NCI-H526 (cell line): Measurements from ENCODE around the gene GAL3ST1.
"Not testable (repeated sequence)": the region's sequence is repeated elsewhere in the genome, so short reads cannot be mapped to it uniquely, and the experiment has no call there.

Experiments
- DNase-seq, 2 experiments: peaks; one replicate each; lab custom pipeline; 2025; lab: John Stamatoyannopoulos, UW

GAL3ST1 gene

DNA sequence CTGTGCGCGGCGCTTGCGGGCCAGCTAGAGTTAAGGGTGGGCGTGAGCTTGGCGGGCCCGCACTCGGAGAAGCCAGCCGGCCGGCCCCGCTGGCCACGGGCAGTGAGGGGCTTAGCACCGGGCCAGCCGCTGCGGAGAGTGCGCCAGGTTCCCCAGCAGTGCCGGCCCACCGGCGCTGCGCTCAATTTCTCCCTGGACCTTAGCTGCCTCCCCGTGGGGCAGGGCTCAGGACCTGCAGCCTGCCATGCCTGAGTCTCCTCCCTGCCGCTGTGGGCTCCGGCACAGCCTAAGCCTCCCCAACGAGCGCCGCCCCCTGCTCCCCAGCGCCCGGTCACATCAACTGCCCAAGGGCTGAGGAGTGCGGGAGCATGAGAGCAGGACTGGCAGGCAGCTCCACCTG, 22.4 kb upstream of the GAL3ST1 start:
- DNase-seq: no peak

- no peak for DNase-seq
These were observed 21.7 kb upstream of the GAL3ST1 start for GRCh38 chr22:30596199-30596598.

DNA sequence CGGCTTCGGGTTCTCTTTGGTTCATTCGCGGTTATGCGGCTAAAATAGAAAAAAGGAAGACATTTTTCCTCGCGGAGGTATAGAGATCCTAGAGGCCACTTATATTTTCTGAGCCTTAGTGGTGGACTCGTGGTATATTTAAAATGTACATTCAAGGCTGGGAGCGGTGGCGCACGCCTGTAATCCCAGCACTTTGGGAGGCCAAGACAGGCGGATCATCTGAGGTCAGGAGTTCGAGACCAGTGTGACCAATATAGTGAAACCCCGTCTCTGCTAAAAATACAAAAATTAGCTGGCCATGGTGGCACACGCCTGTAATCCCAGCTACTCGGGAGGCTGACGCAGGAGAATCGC, 17.9 kb upstream of the GAL3ST1 start:
- not testable (repeated sequence) for DNase-seq

GRCh38 chr22:30591588-30592359, 17.3 kb upstream of the GAL3ST1 start, which contains the start of gene PES1:
Gene PES1, minus strand, starts transcription at chr22:30591910. Its CDS starts 77 bp downstream, at chr22:30591833.
- peak; percentile 97 to 99 for DNase-seq

DNA sequence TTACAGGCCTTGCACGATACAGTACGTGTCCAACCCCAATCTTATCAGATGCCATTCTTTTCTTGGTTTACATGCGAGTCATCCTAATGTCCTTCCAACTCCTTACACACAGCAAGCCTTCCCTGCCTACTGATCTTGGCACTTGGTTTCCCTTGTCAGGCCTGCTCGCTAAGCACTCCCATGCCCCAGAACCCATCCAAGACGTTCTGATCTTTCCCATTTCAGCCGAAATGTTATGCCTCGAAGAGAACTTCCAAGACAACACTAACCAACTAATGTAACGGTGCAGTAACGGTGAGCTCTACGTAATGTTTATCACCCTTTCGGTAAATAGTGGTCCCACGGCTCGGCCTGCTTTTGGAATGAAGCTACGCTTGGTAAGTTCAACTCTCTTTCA, 16.7 kb upstream of the GAL3ST1 start:
- no peak for DNase-seq

DNA sequence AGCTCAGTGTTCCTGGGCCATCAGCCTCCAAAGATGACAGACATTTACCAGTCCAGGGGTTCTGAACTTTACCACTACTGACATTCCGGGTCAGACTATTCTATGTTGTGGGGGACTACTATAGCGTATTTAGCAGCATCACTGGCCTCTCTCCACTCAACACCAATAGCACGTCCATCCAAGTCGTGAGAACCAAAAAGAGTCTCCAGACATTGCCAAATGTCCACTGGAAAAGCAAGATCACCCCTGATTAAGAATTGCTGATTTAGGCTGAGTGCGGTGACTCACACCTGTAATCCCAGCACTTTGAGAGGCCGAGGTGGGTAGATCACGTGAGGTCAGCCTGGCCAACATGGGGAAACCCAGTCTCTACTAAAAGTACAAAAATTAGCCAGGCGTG, 11.9 kb upstream of the GAL3ST1 start:
- no peak for DNase-seq

DNA sequence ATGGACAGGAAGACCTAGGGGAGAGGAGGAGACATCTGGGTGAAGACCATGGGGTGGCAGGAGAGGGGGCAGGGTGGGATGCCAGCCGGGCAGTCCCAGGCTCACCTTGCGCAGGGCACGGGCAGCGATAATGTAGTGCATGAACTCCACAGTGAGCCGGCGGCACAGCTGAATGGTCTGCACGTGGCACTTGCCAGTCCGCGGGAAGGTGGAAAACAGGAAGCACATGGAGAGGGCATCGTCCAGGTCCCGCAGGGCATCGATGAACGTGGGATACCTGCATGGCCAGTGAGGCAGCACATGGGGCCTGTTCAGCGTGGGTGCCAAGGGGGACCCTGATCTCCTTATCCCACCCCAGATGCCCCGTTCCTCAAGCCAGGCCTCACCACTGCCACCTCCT, 10.0 kb upstream of the GAL3ST1 start:
- DNase-seq: no peak

DNA sequence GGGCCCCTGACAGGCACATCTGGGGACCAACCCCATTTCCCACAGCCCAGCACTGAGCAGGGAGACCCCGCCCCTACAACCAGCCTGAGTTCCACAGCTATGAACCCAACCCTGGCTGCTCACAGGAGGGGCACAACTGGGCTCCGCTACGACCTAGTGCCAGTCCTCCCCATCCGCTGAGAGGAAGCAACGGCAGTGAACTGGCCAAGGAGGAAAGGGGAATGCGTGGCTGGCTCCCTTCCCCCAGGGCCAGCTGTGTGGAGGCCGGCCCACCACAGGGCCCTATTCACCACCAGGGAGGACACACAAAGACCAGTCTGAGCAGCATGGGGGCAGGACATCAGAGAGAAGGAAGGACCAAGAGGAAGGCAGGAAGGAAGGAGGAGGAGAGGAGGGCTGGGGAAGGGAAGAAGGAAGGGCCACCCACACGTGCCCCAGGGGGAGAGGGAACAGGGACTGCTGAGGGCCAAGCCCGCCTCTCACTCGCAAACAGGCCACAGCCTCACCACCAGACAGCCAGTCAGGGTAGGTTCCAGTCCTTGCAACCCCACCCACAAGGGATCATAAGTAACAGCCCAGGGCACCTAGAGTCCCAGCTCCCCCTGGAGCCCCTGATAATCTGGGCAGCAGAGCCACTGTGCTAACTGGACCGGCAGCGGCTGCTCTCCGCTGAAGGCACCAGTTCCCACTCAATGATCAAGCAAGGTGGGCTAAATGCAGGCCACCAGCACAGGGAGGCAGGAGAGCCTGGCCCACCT, 8.5 kb upstream of the GAL3ST1 start:
- no peak for DNase-seq

GRCh38 chr22:30582051-30582450, 7.6 kb upstream of the GAL3ST1 start:
- DNase-seq: no peak

- DNase-seq: no peak
These were observed 6.4 kb upstream of the GAL3ST1 start for GRCh38 chr22:30580896-30581295.

DNA sequence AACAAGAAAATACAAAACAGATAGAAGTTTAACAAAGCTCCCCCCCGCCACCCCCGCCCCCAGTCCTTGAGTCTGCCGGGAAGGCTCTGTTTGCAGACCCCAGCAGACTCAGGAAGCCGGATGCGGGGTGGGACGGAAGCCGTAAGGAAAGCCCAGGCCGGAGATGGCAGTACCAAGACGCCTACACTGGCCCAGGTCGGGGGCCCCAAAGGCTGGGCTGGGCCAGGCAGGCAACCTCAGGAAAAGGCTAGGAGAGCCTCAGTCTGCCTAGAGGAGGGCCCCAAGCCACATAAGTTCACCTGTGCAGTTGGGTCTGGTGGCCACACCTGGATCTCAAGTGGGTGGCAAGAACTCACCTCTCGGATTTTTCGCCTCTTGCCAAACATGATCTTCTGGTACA, 4.0 kb upstream of the GAL3ST1 start:
- DNase-seq: no peak

DNA sequence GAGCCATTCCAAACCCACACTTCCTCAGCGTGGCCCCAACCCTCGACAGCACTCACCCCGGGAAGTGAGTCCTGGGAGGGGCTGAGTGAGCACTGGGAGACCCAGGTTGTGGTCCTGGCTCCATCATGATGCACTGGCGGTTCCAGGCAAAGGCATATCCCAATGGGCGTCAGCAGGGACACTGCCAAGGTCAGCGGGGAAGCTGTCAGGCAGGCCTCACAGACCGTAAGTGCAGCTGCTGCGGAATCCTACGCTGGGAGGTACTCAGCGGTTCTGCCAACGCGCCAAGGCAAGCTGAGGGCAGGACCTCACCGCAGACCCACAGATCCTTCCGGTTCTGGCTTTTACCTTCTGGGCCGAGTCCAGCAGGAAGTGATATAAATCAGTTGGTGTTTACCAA, 1.4 kb upstream of the GAL3ST1 start:
- DNase-seq: no peak

DNA sequence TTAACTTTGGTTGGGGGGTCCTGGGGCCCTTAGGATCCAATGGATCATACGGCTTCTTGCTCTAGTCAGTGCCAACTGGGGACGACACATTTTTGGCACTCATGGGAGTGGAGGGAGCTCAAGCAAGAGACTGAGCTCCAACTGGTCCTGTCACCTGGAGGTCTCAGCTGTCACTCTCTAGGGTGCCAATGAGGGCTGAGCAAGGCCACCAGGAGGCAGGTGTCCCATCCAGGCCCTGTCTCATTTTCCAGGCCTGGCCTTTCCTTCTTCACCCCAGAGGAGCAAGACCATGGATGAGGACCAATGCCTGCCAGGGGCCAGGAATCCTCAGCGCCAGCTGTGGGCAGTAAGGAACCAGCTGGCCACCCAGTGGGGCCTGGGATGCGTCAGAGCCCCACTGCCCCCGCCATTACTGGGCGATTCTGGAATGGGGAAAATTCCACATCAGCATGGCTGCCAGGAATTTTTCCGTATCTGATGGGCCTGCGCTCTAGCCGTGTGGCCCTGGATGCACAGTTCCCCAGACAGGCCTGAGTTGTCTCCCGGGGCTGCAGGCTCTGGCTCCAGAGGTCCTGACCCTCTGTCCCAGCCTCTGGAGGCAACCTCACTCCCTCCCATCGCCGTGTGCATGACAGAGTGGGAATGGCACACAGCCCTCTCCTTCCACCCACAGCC, 669 bp upstream of the GAL3ST1 start:
- DNase-seq: peak in 1 of 2 experiments; percentile 47

DNA sequence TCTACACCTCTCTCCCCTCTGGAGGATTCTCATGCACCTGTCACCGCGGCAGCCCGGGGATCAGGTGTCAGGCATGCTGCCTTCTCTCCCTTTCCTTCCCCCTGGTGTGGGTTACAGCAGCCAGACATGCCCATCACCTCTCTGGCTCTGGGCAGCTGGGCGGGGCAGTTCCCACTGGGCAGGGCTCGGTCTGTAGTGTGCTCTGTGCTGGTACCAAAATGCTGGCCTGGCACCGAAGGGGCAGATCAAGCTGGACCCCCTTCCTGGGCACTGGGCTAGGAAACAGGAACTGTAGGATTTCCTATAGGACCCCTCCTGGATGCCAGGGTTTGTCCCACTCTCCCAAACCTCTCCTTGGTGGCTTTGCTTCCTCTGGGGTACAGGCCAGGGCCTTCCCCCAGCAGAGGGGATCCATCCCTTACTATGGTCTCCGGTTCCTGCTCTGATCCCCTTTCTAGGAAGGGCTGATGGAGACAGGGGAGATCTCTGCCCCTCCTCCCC, 821 bp downstream of the GAL3ST1 start:
- peak; percentile 45 to 82 for DNase-seq

DNA sequence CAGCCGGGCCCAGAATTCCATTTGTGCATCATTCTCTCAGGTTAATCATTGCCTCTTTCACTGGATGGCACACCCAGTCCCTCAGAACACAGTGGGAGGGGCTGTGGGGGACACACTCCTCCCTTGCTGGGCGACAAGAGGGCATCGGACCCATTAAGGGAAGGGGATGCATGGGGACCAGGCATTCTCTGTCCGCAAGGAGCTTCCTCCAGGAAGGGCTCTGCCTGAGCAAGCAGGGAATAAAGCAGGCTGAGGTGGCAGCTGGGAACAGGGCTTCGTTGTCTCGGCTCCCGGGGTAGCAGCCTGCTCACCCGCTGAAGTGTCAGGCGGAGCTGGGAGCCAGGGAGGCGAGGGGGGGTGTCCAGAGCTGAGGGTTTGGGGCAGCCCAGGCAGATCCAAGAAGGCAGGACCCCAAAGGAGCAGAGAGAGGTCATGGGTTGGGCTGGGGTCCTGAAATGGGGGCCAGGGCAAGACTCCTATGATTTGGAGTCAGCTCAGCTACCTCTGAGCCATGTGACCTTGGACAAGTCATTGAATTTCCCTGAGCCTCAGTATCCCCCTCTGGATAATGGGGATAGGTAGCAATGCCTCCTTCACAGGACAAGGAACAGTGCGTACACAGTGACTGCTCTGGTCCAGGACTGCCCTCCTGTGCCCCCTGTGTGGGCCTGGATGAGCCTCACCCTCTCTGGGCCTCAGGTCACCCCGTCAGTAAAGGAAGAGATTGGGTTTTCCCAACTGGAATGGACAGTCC, 1.4 kb downstream of the GAL3ST1 start:
- DNase-seq: peak in 1 of 2 experiments; percentile 44

DNA sequence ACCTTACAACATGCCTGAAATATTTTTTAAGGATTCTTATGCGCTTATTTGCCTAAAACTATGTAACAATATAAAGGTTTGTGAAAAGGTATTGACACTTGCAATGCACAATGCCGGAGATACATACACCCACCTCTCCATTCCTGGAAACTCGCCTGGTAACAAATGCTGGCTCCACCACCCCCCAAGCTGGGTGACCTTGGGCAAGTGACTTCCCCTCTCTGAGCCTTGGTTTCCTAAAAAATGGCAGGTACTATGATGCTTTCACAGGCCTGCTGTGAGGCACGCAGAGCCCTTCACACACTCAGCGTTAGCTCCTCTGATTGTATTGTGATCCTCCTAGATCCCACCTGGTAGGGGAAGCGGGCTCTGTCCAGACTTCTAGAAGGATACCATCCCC, 2.3 kb downstream of the GAL3ST1 start:
- DNase-seq: no peak

DNA sequence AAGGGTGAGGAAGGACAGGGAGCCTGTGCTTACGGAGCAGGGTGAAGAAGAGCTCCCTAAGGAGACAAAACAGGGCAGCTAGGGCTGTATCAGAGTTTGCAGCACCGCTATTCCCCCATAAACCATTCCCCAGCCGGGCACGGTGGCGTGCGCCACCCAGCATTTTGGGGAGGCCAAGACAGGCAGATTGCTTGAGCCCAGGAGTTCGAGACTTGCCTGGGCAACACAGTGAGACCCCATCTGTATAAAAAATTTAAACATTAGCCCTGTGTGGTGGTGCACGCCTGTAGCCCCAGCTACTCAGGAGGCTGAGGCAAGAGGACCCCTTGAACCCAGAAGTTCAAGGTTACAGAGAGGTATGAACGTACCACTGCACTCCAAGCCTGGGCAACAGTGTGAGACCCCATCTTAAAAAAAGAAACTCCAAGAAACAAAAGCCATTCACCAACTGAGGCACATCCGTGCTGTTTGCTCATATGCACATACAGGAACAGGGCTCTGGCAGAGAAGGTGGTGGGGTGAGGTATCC, 4.7 kb downstream of the GAL3ST1 start:
- DNase-seq: no peak

- DNase-seq: no peak
These were observed 6.2 kb downstream of the GAL3ST1 start for GRCh38 chr22:30568137-30568805.

- DNase-seq: not testable (repeated sequence)
These were observed 7.2 kb downstream of the GAL3ST1 start for GRCh38 chr22:30567277-30567676.

DNA sequence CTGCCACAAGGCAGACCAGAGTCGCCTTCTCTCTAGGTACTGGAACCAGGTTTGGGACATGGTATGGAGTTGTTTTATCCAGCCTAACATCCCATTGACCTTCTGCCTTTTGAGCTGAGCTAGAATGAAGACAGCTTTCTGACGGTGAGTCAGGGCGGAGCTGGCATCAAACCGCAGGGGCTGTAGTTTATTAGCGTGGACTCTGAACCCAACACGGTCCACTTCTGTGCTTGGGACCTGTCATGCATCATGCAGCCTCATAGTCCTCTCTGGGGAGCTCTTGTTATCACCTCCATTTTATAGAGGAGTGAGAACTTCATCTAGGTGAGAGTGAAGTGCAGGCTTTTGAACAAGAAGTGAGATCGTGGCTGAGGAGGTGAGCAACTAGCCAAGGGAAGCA, 8.3 kb downstream of the GAL3ST1 start:
- DNase-seq: peak; percentile 23 to 58

DNA sequence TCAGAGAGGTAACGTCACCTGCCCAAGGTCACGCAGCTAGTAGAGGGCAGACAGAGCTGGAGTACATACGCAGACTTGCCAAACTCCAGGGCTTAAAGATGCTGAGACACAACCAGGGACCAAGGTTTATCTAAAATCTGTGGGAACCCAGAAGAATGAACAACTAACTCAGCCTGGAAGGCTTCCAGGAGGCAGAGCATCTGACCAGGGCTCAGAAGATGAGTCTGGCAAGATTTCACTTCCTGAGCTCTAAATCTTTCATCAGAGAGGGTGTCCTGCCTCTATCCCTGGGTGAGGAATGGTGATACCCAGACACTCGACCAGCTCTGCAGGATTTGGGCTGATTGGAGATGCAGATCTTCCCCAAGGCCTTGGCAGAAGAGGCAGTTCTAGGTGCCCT, 9.1 kb downstream of the GAL3ST1 start:
- no peak for DNase-seq
